Measurements from ENCODE around the gene DNAL4. TPM values are rescaled to one million over a fixed set of nuclear protein-coding genes. Genes with fewer than 3 reads are reported as not detected.

DNAL4 gene
- total RNA-seq, 4 donors from 2014 or later, result 21.8 to 27.7 (median 27.6) TPM

GRCh38 chr22:38834215-38834953 is 40.4 kb upstream of the DNAL4 start:
- Histone ChIP-seq H3K9me3 (no peaks in the 10 kb centered on the region), H3K27me3 (peaks cover 5% of the 10 kb centered on the region), H3K4me1 (no peaks in the 10 kb centered on the region), H3K27ac (no peak overlapping the region), H3K4me3 (no peak overlapping the region), H3K36me3 (no peaks in the 10 kb centered on the region)
- 85% methylated on average over 13 of the region's 13 CpGs for WGBS
- no peak for DNase-seq (ENCODE audit: low spot score in 2 of 2)
- TF ChIP-seq POLR2A (IDR thresholded peaks at IDR 0.05) (no peak), POLR2AphosphoS5 (IDR thresholded peaks at IDR 0.05) (no peak), CTCF (IDR thresholded peaks at IDR 0.05) (no peak), EP300 (IDR thresholded peaks at IDR 0.05) (no peak)

DNA sequence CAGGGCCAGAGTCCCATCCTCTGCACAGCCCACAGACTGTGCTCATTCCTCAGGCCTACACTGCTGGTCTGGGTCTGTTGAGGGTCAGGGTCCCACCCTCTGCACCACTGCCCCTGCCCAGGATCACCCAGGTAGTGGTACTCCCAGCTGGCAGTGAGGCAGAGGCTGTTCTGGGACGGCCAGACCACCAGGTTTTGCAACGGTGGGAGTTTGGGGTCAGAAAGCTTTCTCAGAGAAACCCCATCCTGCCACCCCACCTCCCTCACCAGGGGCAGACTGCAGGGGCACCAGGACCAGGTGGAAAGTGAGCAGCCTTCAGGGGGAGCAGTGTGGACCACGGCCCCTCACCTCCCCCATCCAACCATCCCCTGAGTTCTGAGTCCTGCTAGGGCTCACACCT is 39.1 kb upstream of the DNAL4 start:
- no peak for TF ChIP-seq POLR2A (IDR thresholded peaks at IDR 0.05)
- TF ChIP-seq POLR2AphosphoS5 (IDR thresholded peaks at IDR 0.05), result no peak
- no peak for TF ChIP-seq EP300 (IDR thresholded peaks at IDR 0.05)
- TF ChIP-seq CTCF (IDR thresholded peaks at IDR 0.05), result no peak
- DNase-seq (ENCODE audit: low spot score in 2 of 2), result no peak
- Histone ChIP-seq H3K27ac (no peak overlapping the region), H3K36me3 (no peaks in the 10 kb centered on the region), H3K4me1 (no peaks in the 10 kb centered on the region), H3K9me3 (no peaks in the 10 kb centered on the region), H3K27me3 (peaks cover 5% of the 10 kb centered on the region), H3K4me3 (no peak overlapping the region)
- 100% methylated on average over 2 of the region's 3 CpGs for WGBS

DNA sequence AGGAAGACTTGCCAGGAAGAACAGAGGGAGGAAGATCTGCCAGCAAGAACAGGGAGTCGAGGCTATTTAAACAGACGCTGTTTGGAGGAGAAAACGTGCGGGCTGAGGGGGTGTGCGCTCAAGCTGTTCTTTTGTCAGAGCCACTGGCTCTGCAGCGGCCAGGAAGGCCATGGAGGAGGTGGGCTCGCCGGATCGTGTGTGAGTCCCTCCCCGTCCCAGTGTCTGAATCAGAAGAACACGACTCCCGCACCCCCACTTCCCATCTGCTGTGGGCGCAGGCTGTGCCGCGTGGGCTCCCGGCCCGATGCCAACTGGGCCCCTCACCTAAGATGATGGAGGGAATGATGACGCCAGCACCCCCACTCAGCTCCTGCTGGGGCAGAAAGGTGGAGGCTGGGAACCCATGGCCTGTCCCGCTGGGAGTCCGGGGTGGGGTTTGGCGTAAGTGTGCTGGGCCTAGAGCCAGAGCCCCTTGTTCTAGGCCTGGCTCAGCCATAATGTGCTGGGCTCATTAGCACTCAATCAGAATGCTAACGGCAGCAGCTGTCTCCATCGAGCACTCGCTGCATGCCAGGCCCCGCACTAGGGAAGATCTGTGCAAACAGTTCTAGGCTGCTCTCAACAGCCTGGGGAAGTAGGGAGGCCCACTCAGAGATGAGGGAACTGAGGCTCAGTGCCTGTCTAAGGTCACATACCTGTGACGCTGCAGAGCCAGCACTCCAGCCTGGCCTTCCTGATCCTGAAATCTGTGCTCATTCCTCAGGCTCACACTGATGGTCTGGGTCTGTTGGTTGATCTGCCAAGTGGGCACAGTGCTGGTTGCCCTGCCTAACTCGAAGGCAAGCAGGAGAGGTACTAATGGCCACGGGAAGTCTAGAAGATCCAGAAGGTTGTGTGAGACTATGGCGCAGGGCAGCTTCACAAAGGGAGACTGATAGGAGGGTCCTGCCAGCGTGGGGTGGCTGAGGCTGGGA is 38.3 kb upstream of the DNAL4 start:
- TF ChIP-seq EP300 (IDR thresholded peaks at IDR 0.05) (no peak), POLR2AphosphoS5 (IDR thresholded peaks at IDR 0.05) (no peak), POLR2A (IDR thresholded peaks at IDR 0.05) (no peak), CTCF (IDR thresholded peaks at IDR 0.05) (no peak)
- no peaks in the 10 kb centered on the region for H3K9me3 ChIP-seq
- no peak overlapping the region for H3K4me3 ChIP-seq
- H3K27me3 ChIP-seq, result peaks cover 3% of the 10 kb centered on the region
- no peak for DNase-seq (ENCODE audit: low spot score in 2 of 2)
- H3K27ac ChIP-seq, result no peak overlapping the region
- WGBS, result 75% methylated on average over 16 of the region's 30 CpGs
- H3K36me3 ChIP-seq, result no peaks in the 10 kb centered on the region
- no peaks in the 10 kb centered on the region for H3K4me1 ChIP-seq

DNA sequence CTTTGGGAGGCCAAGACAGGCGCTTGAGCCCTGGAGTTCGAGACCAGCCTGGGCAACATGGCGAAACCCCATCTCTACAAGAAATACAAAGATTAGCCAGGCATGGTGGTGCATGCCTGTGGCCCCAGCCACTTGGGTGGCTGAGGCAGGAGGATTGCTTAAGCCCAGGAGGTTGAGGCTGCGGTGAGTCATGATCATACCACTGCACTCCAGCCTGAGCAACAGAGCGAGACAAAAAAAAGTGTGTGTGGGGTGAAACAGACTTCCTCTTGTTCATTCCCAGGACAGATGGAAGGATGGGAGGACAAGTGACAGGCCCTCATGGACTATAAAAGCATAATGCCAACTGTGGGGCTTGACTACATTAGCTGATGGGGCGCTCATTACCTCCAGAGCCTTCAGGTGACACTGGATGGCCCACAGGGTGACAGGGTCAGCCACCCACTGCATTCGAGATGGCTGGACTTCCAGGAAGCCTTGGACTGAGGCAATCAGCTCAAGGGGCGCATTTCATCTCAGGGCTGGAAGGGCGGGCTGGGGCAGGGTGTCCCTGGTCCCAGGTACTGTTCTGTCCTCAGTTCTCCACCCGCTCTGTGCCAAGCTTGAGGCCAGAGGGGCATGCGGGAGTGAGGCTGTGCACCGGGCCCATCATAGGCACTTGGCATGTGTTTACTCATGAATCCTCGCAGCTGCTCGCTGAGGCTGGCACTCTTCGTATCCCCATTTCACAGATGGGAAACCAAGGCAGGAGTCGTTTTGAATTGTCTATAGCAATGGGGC is 37.4 kb upstream of the DNAL4 start:
- H3K27ac ChIP-seq, result no peak overlapping the region
- no peak for TF ChIP-seq CTCF (IDR thresholded peaks at IDR 0.05)
- TF ChIP-seq POLR2AphosphoS5 (IDR thresholded peaks at IDR 0.05), result no peak
- no peak for TF ChIP-seq EP300 (IDR thresholded peaks at IDR 0.05)
- no peak for TF ChIP-seq POLR2A (IDR thresholded peaks at IDR 0.05)

More for the DNA sequence above, 37.4 kb upstream of the DNAL4 start:
- WGBS, result 87% methylated on average over 11 of the region's 16 CpGs
- no peak overlapping the region for H3K4me3 ChIP-seq
- no peaks in the 10 kb centered on the region for H3K27me3 ChIP-seq
- DNase-seq (ENCODE audit: low spot score in 2 of 2), result no peak
- no peaks in the 10 kb centered on the region for H3K9me3 ChIP-seq
- no peaks in the 10 kb centered on the region for H3K4me1 ChIP-seq
- H3K36me3 ChIP-seq, result no peaks in the 10 kb centered on the region
